GM12892 (cell line): ENCODE data around the gene CMIP.

Source experiments
- POLR2A ChIP-seq: IDR thresholded peaks from 2 replicates; pipeline ENCODE4 v1.6.1; 2011; ENCODE audit warnings: low read depth, low read length, control low read depth
- POLR2AphosphoS5 ChIP-seq: IDR thresholded peaks from 2 replicates; pipeline ENCODE4 v1.6.1; 2011; ENCODE audit warnings: low read depth, low read length, control low read depth
- TAF1 ChIP-seq: IDR thresholded peaks from 2 replicates; pipeline ENCODE4 v1.6.1; 2011; ENCODE audit warnings: low read depth, mild to moderate bottlenecking, control low read depth, low read length, borderline replicate concordance

- TF ChIP-seq POLR2A: no peak
- TF ChIP-seq POLR2AphosphoS5: no peak
- TF ChIP-seq TAF1: no peak
Observed at GRCh38 chr16:81586977-81587625, 142.5 kb downstream of the CMIP start.
